HEK293 (cell line): ENCODE data around the gene KLHL20.

Experiments
- CTCF ChIA-PET: fragments of 350-600 bp; formaldehyde crosslinking; extraction: SDS; loops from one replicate; lab custom pipeline; 2021; ENCODE audit warnings: antibody characterized with exemption; lab: Yijun Ruan, JAX
- POLR2A ChIA-PET: fragments of 300-600 bp; formaldehyde crosslinking; extraction: SDS; loops from one replicate; lab custom pipeline; 2020; ENCODE audit warnings: antibody characterized with exemption, inconsistent platforms; lab: Yijun Ruan, JAX
- H3K27ac ChIP-seq: fragments of 200-500 bp; sonication (Bioruptor generic); 2 replicates; pipeline ENCODE4 v1.5.1; 2014; ENCODE audit warnings: low read depth, low read length, control low read depth, inconsistent platforms; ENCODE audit errors: extremely low read depth
- H3K36me3 ChIP-seq, 2 experiments: fragments of 200-500 bp in 1 of 2; sonication (Bioruptor generic) in 1 of 2; 1 replicate in 1 of 2; 2 replicates in 1 of 2; pipeline ENCODE4 v1.5.1; 2014 to 2017; ENCODE audit warnings: inconsistent platforms in 2 of 2, low read length in 2 of 2; ENCODE audit not compliant: control insufficient read depth in 2 of 2, insufficient read depth in 1 of 2
- H3K4me1 ChIP-seq: fragments of 200-500 bp; sonication (Bioruptor generic); 2 replicates; pipeline ENCODE4 v1.5.1; 2014; ENCODE audit warnings: mild to moderate bottlenecking, low read length, inconsistent platforms; ENCODE audit not compliant: control insufficient read depth, insufficient read depth
- H3K4me3 ChIP-seq: 2 replicates; pipeline ENCODE4 v1.5.1; 2011; ENCODE audit warnings: low read depth, mild to moderate bottlenecking, control low read depth, low read length, moderate library complexity
- H3K9me3 ChIP-seq: fragments of 200-500 bp; sonication (Bioruptor generic); 2 replicates; pipeline ENCODE4 v1.5.1; 2014; ENCODE audit warnings: low read depth, low read length, inconsistent platforms; ENCODE audit not compliant: control insufficient read depth, insufficient read depth
- CTCF ChIP-seq: fragments of 450-650 bp; formaldehyde crosslinking; IDR thresholded peaks from 2 replicates; pipeline ENCODE4 v1.5.1; 2016; ENCODE audit warnings: missing biosample characterization, missing genetic modification characterization
- EGR2 ChIP-seq: fragments of 450-650 bp; formaldehyde crosslinking; IDR thresholded peaks from 2 replicates; pipeline ENCODE4 v1.5.1; 2016; ENCODE audit warnings: low read depth, missing biosample characterization, missing genetic modification characterization
- GLIS1 ChIP-seq: fragments of 450-650 bp; formaldehyde crosslinking; IDR thresholded peaks from 2 replicates; pipeline ENCODE4 v1.5.1; 2016; ENCODE audit warnings: missing biosample characterization, missing genetic modification characterization
- PBX3 ChIP-seq: sonication (generic); formaldehyde crosslinking; IDR thresholded peaks from 2 replicates; pipeline ENCODE4 v1.8.1; 2022; ENCODE audit warnings: mild to moderate bottlenecking, moderate library complexity, missing genetic modification reagents
- RBAK ChIP-seq: fragments of 450-650 bp; formaldehyde crosslinking; IDR thresholded peaks from 2 replicates; pipeline ENCODE4 v1.5.1; 2016; ENCODE audit warnings: missing biosample characterization, missing genetic modification characterization
- ZBTB48 ChIP-seq: fragments of 450-650 bp; formaldehyde crosslinking; IDR thresholded peaks from 2 replicates; pipeline ENCODE4 v1.5.1; 2016; ENCODE audit warnings: missing biosample characterization, missing genetic modification characterization
- ZNF157 ChIP-seq: fragments of 450-650 bp; formaldehyde crosslinking; IDR thresholded peaks from 2 replicates; pipeline ENCODE4 v1.5.1; 2016; ENCODE audit warnings: missing biosample characterization, missing genetic modification characterization
- ZNF221 ChIP-seq: fragments of 450-650 bp; formaldehyde crosslinking; IDR thresholded peaks from 2 replicates; pipeline ENCODE4 v1.5.1; 2017; ENCODE audit warnings: missing biosample characterization, missing genetic modification characterization, borderline replicate concordance
- ZNF280C ChIP-seq: fragments of 450-650 bp; formaldehyde crosslinking; IDR thresholded peaks from 2 replicates; pipeline ENCODE4 v1.5.1; 2016; ENCODE audit warnings: missing biosample characterization, missing genetic modification characterization
- ZNF280D ChIP-seq: fragments of 450-650 bp; formaldehyde crosslinking; IDR thresholded peaks from 2 replicates; pipeline ENCODE4 v1.5.1; 2016; ENCODE audit warnings: missing biosample characterization, missing genetic modification characterization
- ZNF473 ChIP-seq: fragments of 450-650 bp; formaldehyde crosslinking; IDR thresholded peaks from 2 replicates; pipeline ENCODE4 v1.5.1; 2017; ENCODE audit warnings: missing biosample characterization, missing genetic modification characterization
- ZNF549 ChIP-seq: fragments of 450-650 bp; IDR thresholded peaks from 2 replicates; pipeline ENCODE4 v1.5.1; 2018; ENCODE audit warnings: missing biosample characterization, missing genetic modification characterization, mild to moderate bottlenecking, inconsistent platforms, moderate library complexity
- ZNF555 ChIP-seq: fragments of 450-650 bp; formaldehyde crosslinking; conservative IDR thresholded peaks from 2 replicates; pipeline ENCODE4 v1.5.1; 2017; ENCODE audit warnings: missing biosample characterization, mild to moderate bottlenecking, missing genetic modification characterization, inconsistent platforms
- ZNF585B ChIP-seq: fragments of 450-650 bp; formaldehyde crosslinking; IDR thresholded peaks from 2 replicates; pipeline ENCODE4 v1.5.1; 2016; ENCODE audit warnings: missing biosample characterization, missing genetic modification characterization
- ZNF623 ChIP-seq: fragments of 450-650 bp; formaldehyde crosslinking; IDR thresholded peaks from 2 replicates; pipeline ENCODE4 v1.5.1; 2016; ENCODE audit warnings: missing biosample characterization, missing genetic modification characterization
- ZNF629 ChIP-seq: fragments of 450-650 bp; formaldehyde crosslinking; IDR thresholded peaks from 2 replicates; pipeline ENCODE4 v1.5.1; 2017; ENCODE audit warnings: missing biosample characterization, missing genetic modification characterization
- ZNF654 ChIP-seq: fragments of 450-650 bp; formaldehyde crosslinking; IDR thresholded peaks from 2 replicates; pipeline ENCODE4 v1.5.1; 2016; ENCODE audit warnings: low read depth, missing biosample characterization, missing genetic modification characterization
- ZNF76 ChIP-seq: fragments of 450-650 bp; formaldehyde crosslinking; IDR thresholded peaks from 2 replicates; pipeline ENCODE4; 2016; ENCODE audit warnings: low read depth, missing biosample characterization, missing genetic modification characterization, borderline replicate concordance
- ZNF777 ChIP-seq: fragments of 450-650 bp; formaldehyde crosslinking; IDR thresholded peaks from 2 replicates; pipeline ENCODE4 v1.5.1; 2017; ENCODE audit warnings: missing biosample characterization, missing genetic modification characterization, borderline replicate concordance
- ZNF791 ChIP-seq: fragments of 450-650 bp; formaldehyde crosslinking; IDR thresholded peaks from 2 replicates; pipeline ENCODE4 v1.5.1; 2016; ENCODE audit warnings: missing biosample characterization, missing genetic modification characterization

The KLHL20 gene

GRCh38 chr1:173742203-173742886 is 27.6 kb downstream of the KLHL20 start:
- POLR2A ChIA-PET: no interaction called here
- CTCF ChIA-PET: no interaction called here

More at GRCh38 chr1:173742203-173742886, 27.6 kb downstream of the KLHL20 start:
- Histone ChIP-seq H3K36me3 (peaks cover 0 to 4% of the 10 kb centered on the region in 2 experiments; a peak in 1 of 3 replicates), H3K4me3 (no peak overlapping the region), H3K4me1 (no peaks in the 10 kb centered on the region), H3K27ac (no peak overlapping the region)
- TF ChIP-seq ZNF555 (tag by site-specific recombination) (no peak), ZNF221 (no peak), ZNF623 (tag by site-specific recombination) (no peak), ZBTB48 (tag by site-specific recombination) (no peak), EGR2 (no peak), ZNF280C (tag by site-specific recombination) (no peak), PBX3 (CRISPR knock-in tag) (no peak), GLIS1 (no peak), ZNF777 (tag by site-specific recombination) (no peak), ZNF473 (tag by site-specific recombination) (no peak), RBAK (tag by site-specific recombination) (no peak), ZNF585B (tag by site-specific recombination) (no peak), ZNF549 (tag by site-specific recombination) (no peak), ZNF280D (no peak), ZNF76 (tag by site-specific recombination) (no peak), ZNF791 (no peak), ZNF629 (no peak), ZNF157 (tag by site-specific recombination) (no peak), ZNF654 (tag by site-specific recombination) (no peak), CTCF (tag by site-specific recombination) (no peak)
- TF ChIP-seq, all 188 proteins: peak for 0
- no peaks in the 10 kb centered on the region for H3K9me3 ChIP-seq
